Prostate gland (tissue), 2 donors: ENCODE results near the gene NINL. TPM values are rescaled to one million over a fixed set of nuclear protein-coding genes. Genes with fewer than 3 reads are reported as not detected.
"Not testable (repeated sequence)": the region's sequence is repeated elsewhere in the genome, so short reads cannot be mapped to it uniquely, and the experiment has no call there.

ENCODE experiments used
- DNase-seq: peaks from one replicate; pipeline ENCODE4 v3.0.0-alpha.2; 2019; ENCODE audit warnings: low spot score
- H3K27ac ChIP-seq, 2 donors: fragments of 200-600 bp; sonication (generic); 2 replicates each; pipeline ENCODE4 v1.5.1; 2017 to 2019
- H3K27me3 ChIP-seq: fragments of 200-600 bp; sonication (generic); replicated peaks from 2 replicates; pipeline ENCODE4 v1.5.1; 2019; ENCODE audit not compliant: insufficient read depth
- H3K36me3 ChIP-seq, 2 donors: fragments of 200-600 bp; sonication (generic); 1 replicate in 1 of 2; 2 replicates in 1 of 2; pipeline versions ENCODE4 v1.5.1 to v1.8.1; 2017 to 2019
- H3K4me1 ChIP-seq: fragments of 200-600 bp; sonication (generic); replicated peaks from 2 replicates; pipeline ENCODE4 v1.5.1; 2019
- H3K4me3 ChIP-seq, 2 donors: fragments of 200-600 bp; sonication (generic); 2 replicates each; pipeline ENCODE4 v1.5.1; 2017 to 2019
- H3K9me3 ChIP-seq: fragments of 200-600 bp; sonication (generic); 2 replicates; pipeline ENCODE4 v1.5.1; 2017
- POLR2A ChIP-seq: fragments of 450-650 bp; IDR thresholded peaks from one replicate; pipeline ENCODE4 v1.6.1; 2016; ENCODE audit warnings: antibody characterized with exemption, mild to moderate bottlenecking
- POLR2AphosphoS5 ChIP-seq: sonication (generic); formaldehyde crosslinking; IDR thresholded peaks from one replicate; pipeline ENCODE4 v1.6.1; 2017; ENCODE audit warnings: antibody characterized with exemption
- WGBS: methylation state at CpG from one replicate; pipeline ENCODE4 v1.1.5; 2018; 5-methylcytosine and 5-hydroxymethylcytosine counted together
- intact Hi-C: fragments of 100-400 bp; cut with DNase I; formaldehyde crosslinking; loops from one replicate; pipeline ENCODE4 v1.14.2; 2022
- total RNA-seq, 2 donors: library from RNA; depleted of rRNA; stranded (reverse); fragments of >200 nt; gene quantifications; one replicate each; pipeline ENCODE4 v1.1.0, GENCODE V29; 2016
- TF ChIP-seq, protein P1 (sequence below), 4 experiments: fragments of 200-600 bp in 2 of 4; fragments of 450-650 bp in 2 of 4; sonication (generic) in 2 of 4; IDR thresholded peaks; 1 replicate in 3 of 4; 2 replicates in 1 of 4; pipeline ENCODE4 v1.5.1; 2016 to 2019; ENCODE audit warnings: antibody characterized with exemption in 4 of 4, mild to moderate bottlenecking in 2 of 4, moderate library complexity in 2 of 4

The NINL gene
- total RNA-seq, 2 donors from 2014 or later: 16.3 to 31.1 TPM

- Histone ChIP-seq H3K27me3 (no peaks in the 10 kb centered on the region), H3K4me3 (no peak overlapping the region), H3K4me1 (no peaks in the 10 kb centered on the region), H3K36me3 (peaks cover 5 to 6% of the 10 kb centered on the region in 2 donors), H3K27ac (no peak overlapping the region), H3K9me3 (no peaks in the 10 kb centered on the region)
- intact Hi-C loops: no loop called here
- DNase-seq: no peak
- TF ChIP-seq POLR2AphosphoS5: no peak
- TF ChIP-seq, protein P1, sequence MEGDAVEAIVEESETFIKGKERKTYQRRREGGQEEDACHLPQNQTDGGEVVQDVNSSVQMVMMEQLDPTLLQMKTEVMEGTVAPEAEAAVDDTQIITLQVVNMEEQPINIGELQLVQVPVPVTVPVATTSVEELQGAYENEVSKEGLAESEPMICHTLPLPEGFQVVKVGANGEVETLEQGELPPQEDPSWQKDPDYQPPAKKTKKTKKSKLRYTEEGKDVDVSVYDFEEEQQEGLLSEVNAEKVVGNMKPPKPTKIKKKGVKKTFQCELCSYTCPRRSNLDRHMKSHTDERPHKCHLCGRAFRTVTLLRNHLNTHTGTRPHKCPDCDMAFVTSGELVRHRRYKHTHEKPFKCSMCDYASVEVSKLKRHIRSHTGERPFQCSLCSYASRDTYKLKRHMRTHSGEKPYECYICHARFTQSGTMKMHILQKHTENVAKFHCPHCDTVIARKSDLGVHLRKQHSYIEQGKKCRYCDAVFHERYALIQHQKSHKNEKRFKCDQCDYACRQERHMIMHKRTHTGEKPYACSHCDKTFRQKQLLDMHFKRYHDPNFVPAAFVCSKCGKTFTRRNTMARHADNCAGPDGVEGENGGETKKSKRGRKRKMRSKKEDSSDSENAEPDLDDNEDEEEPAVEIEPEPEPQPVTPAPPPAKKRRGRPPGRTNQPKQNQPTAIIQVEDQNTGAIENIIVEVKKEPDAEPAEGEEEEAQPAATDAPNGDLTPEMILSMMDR (IDR thresholded peaks at IDR 0.05): no peak
- no peak for TF ChIP-seq POLR2A
- WGBS: 78% methylated on average over 8 of the region's 8 CpGs
Measured at GRCh38 chr20:25507385-25508082, 77.8 kb downstream of the NINL start.

- DNase-seq: no peak
- Histone ChIP-seq H3K4me3 (no peak overlapping the region), H3K27me3 (no peaks in the 10 kb centered on the region), H3K4me1 (no peaks in the 10 kb centered on the region), H3K27ac (no peak overlapping the region), H3K36me3 (no peaks in the 10 kb centered on the region), H3K9me3 (no peaks in the 10 kb centered on the region)
- 89% methylated on average over 15 of the region's 15 CpGs for WGBS
- TF ChIP-seq POLR2A (no peak), POLR2AphosphoS5 (no peak)
- TF ChIP-seq, protein P1 (IDR thresholded peaks at IDR 0.05): no peak
- intact Hi-C loops: no loop called here
Measured at GRCh38 chr20:25504366-25505135, 80.8 kb downstream of the NINL start.

- DNase-seq: no peak
- intact Hi-C loops: no loop called here
- WGBS: 76% methylated on average over 12 of the region's 12 CpGs
Measured at GRCh38 chr20:25503936-25504335, 81.4 kb downstream of the NINL start.

DNA sequence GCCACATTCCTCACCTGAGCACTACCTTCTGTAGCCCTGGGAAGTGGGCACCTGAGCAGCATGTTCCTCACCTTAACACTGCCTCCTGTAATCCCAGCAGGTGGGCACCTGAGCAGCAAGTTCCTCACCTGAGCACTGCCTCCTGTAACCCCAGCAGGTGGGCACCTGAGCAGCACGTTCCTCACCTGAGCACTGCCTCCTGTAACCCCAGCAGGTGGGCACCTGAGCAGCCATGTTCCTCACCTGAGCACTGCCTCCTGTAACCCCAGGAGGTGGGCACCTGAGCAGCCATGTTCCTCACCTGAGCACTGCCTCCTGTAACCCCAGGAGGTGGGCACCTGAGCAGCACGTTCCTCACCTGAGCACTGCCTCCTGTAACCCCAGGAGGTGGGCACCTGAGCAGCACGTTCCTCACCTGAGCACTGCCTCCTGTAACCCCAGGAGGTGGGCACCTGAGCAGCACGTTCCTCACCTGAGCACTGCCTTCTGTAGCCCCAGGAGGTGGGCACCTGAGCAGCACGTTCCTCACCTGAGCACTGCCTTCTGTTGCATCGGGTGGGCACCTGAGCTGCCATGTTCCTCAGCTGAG lies 82.2 kb downstream of the NINL start:
- H3K4me3 ChIP-seq, H3K27ac ChIP-seq, H3K36me3 ChIP-seq, H3K27me3 ChIP-seq, DNase-seq, intact Hi-C loops, H3K4me1 ChIP-seq, H3K9me3 ChIP-seq: not testable (repeated sequence)
- WGBS: 85% methylated on average over 5 of the region's 6 CpGs

More at GRCh38 chr20:25503936-25504335, 81.4 kb downstream of the NINL start:
- no peaks in the 10 kb centered on the region for H3K4me1 ChIP-seq
- H3K27me3 ChIP-seq: no peaks in the 10 kb centered on the region
- H3K9me3 ChIP-seq: no peaks in the 10 kb centered on the region
- no peak overlapping the region for H3K27ac ChIP-seq
- TF ChIP-seq POLR2A: no peak
- TF ChIP-seq, protein P1 (IDR thresholded peaks at IDR 0.05): no peak
- TF ChIP-seq POLR2AphosphoS5: no peak
- no peak overlapping the region for H3K4me3 ChIP-seq
- no peaks in the 10 kb centered on the region for H3K36me3 ChIP-seq

GRCh38 chr20:25500880-25501351 lies 84.4 kb downstream of the NINL start:
- H3K9me3 ChIP-seq: no peaks in the 10 kb centered on the region
- no peak overlapping the region for H3K27ac ChIP-seq
- H3K27me3 ChIP-seq: no peaks in the 10 kb centered on the region
- intact Hi-C loops: no loop called here
- no peaks in the 10 kb centered on the region for H3K4me1 ChIP-seq
- no peak for DNase-seq
- H3K36me3 ChIP-seq: no peaks in the 10 kb centered on the region
- TF ChIP-seq, protein P1 (IDR thresholded peaks at IDR 0.05): no peak
- TF ChIP-seq POLR2A (no peak), POLR2AphosphoS5 (no peak)
- H3K4me3 ChIP-seq: no peak overlapping the region
- WGBS: 93% methylated on average over 13 of the region's 13 CpGs
